Measurements from ENCODE around the gene FOXK1.

FOXK1 gene

DNA sequence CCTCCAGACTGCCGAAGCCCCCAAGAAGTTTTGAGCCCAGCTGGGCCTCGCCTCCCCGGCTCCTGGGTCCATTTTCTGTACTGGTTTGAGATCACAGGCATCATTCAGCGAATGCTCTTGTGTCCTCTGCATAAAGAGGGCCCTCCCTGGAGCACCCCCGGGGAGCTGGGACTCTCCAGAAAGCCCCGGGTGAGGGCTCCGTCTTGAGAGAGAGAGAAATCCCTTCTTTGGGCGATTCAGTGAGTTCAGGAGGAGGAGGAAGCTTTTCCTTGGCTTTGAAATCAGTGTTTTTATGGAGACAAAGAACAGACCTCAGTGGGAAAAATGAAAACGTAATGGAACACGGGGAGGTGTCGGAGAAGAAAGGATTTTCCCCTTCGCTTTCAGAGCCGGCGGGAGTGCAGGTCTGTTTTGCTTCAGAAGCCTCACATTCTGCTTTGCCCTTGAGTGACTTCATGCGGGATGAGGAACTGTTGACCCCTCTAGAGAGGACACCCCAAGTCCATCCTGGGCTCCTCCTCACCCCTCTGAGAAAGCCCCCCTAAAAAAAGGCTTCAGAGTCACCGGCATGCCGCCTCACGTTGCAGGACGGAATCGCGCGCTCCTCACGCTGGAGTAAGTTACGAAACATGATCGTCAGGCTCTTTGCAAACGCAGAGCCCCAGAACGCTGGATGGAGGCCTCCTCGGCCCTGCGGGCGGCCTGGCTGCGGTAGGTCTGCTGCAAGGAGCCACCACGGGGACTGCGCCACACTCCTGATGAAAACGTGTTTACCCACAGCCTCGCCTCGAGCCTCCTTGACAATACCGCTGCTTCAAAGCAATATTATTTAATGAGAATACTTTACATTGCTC lies 84.8 kb downstream of the FOXK1 start:
- no peak for DNase-seq

DNA sequence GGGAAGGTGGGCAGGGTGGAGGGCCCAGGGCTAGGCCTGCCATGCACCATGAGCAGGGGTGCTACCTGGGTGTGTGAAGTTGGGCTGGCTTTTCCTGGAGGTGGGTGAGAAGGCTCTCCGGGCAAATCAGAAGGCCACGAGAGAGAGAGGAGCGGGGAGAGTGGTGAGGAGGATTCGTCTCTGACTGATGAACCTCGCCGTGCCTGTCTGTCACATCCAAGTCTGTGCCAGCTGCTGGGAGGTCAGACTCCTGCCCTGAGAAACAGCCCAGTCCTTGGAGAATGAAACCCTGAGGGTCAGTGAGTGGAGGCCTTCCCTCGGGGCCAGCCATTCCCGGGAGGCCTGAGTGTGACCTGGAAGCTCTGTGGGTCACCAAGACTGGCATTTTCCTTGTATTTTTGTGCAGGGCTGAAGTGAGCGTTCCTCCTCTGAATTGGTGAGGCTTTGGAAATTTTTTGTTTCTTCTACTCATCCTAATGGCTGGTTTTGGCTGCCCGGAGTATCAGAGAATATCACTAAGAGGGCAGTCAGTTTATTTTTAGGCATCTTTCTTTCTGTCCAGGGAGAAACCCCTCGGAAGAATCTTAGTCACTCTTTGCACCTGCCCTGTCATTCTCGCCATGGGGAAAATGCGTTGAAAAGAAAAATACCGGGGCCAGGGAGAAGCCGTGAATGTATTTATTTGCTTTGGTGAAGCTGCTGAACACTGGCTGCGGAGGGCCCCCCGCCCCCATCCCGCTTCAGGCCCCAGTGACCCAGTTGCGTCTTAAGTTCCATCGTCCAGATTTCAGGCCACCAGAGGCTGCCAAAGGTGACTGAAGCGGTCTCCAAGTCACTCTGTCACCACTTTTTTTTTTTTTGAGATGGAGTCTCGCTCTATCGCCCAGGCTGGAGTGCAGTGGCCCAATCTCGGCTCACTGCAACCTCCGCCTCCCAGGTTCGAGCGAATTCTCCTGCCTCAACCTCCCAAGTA lies 86.8 kb downstream of the FOXK1 start:
- DNase-seq: no peak

DNA sequence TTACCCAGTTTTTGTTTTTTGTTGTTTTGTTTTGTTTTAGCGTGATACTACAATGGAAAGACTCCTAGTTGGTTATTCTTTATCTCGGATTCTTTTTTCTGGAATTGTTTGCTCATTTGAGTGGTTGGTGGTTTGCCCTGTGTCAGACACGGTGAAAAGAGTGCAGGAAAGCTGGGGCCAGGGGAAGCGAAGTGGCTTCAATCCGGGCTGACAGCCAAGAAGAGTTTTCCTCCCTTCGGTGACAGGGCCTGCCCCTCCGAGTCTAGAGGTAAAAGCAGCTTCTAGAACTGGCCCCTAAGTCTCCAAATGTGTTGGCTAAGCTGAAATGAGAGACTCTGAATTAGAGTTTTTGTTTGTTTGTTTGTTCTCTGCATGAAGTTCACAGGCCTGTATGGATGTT lies 87.7 kb downstream of the FOXK1 start:
- no peak for DNase-seq

DNA sequence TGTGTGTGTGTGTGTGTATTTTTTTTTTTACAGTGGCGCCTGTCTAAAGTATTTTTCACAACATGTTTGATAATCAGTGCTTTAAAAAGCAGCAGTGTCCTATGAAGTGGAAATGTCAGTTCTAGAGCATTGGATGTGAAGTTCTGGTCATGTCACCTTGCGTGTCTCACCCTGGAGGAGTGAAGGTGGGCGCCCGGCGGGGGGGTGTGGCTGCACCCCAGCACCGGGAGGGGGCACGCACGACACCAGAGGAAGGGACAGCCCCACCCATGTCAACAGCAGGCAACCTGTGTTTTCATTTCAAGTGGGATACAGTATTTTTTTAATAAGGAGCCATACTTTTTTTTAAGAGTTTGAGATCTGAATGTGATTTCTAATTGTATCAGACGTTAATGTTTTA lies 88.8 kb downstream of the FOXK1 start:
- DNase-seq: no peak

DNA sequence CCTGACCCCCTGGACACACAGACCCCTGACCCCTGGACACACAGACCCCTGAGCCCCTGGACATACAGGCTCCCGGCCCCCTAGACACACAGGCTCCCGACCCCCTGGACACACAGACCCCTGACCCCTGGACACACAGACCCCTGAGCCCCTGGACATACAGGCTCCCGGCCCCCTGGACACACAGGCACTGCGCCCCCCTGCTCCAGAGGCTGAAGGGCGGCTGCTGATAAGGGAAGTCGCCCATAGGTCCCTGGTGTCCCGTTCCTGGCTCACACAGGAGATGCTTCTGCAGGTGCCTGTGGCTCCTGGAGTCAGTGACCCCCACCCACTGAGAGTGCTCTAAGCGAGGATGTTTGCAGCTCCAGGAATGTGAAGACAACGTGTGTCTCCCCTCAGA lies 89.6 kb downstream of the FOXK1 start:
- DNase-seq: no peak

DNA sequence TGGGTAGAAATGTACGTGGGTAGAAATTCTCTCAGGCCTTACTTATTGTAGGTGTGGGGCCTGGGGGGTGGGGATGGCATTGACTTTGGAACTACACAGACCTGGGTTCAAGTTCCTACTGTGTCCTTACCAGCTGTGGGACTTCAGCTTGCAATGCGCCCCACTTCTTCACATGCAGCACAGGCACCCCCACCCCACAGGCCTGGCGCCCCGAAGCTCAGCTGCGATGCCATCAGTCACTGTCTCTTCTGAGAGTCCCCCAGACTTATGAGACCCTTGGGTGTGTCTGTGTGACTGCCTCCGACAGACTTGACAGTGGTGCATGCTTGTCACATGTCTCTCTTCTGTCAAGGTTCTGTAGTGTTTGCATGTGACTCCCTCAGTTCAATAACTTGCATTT lies 90.2 kb downstream of the FOXK1 start:
- DNase-seq: no peak

DNA sequence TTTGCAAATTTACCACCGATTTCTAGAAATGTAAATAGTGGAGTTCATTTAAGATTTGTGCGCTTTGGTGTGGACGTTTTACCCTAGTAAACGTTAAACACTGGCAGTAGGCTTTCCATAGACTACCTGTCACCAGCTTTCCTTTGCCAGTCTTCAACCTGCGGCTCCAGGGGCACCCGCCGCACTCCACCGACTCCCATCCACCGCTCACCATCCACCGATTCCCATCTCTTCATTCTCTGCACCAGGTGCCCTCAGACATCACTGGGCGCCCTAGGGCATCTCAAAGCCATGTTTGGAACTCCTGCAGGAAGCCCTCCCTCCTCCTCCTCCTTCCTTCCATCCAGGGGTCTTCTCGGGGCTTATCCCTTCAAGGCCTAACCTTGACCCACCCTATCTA lies 91.9 kb downstream of the FOXK1 start:
- no peak for DNase-seq

DNA sequence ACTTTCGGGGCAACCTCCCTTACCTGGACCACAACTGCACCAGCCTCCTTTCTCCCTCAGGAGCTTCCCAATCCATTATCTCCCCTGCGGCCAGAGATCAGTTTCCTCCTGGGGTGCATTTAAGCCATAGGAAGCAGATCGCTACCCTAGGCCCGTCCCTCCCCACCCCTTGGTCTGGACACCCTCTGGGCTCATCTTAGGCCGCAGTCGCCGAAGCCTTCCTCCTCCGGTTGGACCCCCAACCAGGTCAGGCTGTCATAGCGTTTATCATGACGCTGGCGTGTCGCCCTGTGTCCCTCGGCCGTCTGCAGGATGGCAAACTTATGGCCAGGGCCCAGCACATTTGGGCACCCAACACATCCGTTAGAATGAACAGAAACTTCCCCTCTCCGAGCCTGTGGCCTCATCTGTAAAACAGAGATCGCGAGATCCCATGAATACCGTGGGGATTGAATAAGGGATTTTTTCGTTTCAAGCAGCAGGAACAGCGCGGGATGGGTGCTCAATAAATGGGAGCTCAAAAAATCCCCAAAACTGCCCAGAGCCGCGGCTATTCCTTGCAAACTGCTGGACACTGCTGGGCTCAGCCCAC lies 92.7 kb downstream of the FOXK1 start:
- peak; percentile 41 for DNase-seq

DNA sequence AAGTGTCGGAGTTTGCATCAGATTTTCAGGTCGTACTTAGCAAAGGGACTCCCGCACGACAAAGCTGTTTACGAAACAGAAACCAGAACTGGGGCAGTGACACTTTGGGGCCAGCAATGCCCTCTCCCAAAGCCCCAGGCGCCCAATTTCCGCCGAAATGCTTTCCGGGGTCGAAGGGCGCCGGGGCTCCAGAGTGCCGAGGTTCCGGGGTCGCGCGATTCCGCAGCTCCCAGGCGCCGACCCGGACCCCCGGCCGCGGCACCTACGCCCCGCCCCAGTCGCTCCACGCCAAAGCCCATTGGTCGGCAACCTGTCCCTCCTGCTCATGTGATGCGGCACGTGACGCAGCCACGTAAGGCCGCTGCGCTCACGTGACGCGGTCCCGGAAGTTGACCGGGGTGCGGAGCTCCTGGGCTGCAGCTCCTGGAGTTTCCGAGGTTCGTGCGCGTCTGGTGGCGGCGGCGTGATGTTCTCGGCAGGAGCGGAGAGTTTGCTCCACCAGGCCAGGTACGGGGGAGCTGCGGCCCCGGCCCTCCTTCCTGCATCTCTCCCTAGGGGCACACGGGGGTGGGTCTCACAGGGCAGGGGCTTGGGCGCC lies 93.3 kb downstream of the FOXK1 start, which contains the start of gene AP5Z1:
Gene AP5Z1 (plus strand): TSS at position 374 of the 598 bp plus-strand sequence. CDS start 93 bp downstream, at position 467.
- DNase-seq: peak; percentile 97

DNA sequence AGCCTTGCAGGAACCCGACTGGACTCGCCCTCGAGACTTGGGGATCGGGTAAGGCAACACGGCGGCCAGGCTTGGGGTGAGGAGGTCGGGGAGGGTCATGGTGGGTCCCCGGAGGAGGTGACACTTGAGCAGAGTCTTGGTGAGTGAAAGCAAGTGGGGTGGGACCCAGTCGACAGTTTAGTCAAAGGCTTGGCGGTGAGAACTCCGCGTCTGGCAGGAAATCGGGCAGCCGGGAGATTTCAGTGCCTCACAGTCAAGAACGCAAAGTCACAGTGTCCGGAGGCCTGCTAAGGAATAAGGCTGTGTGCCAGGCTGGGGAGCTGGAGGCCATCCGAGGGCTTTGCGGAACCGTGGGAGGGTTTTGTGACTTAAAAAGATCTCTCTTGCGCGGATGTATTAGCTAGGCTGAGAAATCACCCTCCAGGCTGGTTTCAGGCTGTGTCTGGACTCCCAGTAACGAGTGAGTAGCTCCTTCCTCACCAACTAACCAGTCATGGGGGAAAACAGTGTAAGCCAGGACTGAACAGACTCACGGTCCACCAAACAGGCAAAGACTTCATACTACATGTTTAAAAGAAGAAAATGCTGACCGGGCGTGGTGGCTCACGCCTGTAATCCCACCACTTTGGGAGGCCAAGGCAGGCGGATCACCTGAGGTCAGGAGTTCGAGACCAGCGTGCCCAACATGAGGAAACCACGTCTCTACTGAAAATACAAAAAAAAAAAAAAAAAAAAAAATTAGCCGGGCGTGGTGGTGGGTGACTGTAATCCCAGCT lies 93.9 kb downstream of the FOXK1 start:
- peak; percentile 47 for DNase-seq

DNA sequence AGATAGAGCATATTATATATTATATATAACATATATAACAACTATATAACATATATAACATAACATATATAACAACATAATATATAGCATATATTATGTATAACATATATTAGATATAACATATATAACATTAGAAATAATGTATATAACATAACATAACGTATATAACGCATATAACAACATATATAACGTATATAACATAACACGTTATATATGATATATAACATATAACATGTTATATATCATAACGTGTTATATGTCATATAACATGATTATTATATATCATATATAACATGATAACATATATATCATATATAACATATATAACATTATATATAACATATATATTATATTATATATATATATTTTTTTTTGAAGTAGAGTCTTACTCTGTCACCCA lies 97.0 kb downstream of the FOXK1 start:
- DNase-seq: no peak

DNA sequence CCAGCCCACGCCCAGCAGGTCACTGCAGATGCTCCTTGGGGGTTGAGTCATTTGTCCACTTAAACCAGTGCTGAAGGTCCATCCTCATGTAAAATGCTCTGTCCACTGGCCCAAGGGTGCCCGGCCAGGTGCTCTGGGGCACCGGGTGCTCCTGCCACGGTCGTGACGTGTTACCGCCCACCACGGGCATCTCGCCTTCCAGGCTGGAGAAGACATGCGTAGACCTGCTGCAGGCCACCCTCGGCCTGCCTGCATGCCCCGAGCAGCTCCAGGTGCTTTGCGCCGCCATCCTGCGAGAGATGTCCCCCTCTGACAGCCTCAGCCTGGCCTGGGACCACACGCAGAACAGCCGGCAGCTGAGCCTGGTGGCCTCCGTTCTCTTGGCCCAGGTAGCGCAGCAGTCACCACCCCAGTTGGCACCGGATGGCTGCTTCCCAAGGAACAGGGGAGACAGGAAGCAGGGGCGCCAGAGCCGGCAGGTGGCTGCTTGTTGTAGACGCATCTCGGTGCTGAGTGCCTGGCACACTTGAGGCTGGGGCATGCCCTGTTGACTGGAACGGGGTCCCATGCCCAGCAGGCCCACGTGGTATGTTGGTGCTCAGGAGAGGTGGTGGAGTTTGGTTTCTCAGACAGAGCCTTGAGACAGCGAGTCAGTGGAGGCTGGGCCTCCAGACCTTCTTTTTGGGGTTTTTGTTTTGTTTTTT lies 99.4 kb downstream of the FOXK1 start:
- DNase-seq: no peak

DNA sequence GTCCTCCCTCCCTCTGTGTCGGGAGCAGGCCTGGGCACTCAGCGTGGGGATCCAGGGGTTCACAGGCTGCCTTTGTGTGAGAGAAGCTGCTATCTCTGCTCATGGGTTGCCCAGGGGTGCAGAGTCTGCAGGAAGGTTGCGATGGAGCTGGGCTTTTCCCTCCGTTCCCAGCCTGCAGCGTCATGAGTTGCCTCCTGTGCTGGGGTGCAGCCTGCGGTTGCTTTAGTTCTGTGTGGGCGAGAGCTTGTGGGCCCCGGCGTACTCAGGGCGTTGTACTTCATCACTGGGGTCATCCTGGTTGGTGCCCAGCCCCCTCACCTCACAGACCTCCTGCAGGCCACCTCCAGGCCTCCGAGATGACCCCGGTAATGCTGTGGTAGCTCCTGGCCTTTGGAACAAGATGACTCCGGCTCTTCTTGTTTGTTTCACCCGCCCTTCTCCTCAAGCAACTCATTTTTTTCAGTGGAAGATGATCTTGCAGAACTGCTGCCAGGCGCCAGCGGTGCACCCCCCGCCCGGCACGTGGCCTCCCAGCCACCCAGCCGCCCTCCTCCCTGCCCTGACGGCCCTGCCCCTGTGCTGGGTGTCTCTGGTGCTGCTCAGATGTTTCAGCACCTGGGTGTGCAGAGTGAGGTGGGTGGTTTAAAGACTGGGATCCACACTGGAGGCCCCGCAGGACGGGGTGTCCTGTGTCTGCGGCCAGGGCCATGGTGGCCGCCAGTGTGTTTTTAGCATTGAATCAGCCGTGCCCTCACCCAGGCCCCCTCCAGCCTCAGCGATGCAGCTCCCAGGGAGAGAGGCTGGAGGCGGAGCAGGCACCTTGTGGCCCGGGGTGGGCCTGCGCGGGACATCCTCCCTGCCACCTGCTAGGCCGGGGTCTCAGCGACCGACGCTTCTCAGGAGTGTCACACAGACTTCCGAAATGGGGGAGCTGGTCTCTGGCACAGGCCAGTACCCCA lies 100.5 kb downstream of the FOXK1 start:
- no peak for DNase-seq

DNA sequence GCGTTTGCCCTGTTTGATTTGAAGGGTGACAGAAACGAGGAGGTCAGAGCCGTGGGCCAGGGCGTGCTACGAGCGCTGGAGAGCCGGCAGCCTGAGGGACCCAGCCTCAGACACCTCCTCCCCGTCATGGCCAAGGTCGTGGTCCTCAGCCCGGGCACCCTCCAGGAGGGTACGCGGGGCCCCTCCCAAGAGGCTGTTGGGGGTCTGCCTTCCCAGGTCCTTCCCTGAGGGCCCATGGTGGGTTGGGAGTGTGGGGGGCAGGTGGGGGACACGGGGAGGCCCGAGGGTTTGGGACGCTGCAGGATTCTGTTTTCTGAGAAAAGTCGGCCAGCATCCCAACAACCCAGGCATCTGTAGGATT lies 101.2 kb downstream of the FOXK1 start:
- DNase-seq: no peak

DNA sequence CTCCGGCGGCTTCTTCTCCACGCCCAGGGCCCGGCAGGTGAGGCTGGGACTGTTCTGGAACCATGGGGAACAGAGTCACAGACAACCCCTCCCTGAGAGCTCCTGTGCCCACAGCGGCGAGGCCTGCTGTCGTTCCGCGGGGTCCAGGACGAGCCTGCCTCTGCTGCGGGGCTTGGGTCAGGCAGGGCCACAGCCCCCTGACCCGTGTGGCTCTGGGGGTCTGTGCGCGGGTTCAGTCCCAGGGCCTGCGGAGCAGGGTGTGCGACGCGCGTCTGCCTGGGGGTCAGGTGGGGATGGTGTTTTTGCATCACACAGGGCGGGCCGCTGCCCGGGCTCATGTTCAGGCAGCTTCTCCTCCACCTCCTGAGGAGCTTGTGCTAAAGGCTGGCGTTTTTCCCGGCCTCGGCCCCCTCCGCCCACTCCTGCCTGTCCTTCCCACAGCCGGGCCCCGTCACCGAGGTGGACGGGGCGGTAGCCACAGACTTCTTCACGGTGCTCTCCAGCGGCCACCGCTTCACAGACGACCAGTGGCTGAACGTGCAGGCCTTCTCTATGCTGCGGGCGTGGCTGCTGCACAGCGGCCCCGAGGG lies 101.8 kb downstream of the FOXK1 start:
- DNase-seq: no peak

DNA sequence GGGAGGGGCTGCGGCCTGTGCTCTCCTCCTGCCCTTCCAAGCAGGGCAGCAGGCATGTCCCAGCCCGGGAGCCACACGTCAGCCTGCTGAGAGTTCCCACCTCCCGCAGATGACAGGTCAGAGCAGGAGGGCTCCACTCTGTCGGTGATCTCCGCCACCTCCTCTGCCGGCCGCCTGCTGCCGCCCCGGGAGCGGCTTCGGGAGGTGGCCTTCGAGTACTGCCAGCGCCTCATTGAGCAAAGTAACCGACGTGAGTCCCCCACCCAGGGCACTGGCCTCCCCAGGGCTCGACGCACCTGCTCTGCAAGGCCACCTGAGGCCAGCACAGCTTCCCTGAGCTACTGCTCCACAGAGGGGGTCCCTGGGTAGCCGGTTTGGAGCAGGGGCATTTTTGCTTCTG lies 102.7 kb downstream of the FOXK1 start:
- no peak for DNase-seq

DNA sequence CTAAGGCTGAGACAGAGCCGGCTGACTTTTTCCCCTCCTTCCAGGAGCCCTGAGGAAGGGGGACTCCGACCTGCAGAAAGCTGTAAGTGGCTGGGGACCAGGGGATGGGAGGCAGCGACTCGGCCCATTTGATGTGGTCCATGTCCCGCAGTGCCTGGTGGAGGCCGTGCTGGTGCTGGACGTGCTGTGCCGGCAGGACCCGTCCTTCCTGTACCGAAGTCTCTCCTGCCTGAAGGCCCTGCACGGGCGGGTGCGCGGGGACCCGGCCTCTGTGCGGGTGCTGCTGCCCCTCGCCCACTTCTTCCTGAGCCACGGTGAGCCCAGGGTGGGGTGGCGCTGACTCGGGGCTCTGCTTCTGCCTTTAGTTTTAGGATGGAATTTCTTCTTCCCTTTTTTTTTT lies 103.3 kb downstream of the FOXK1 start:
- DNase-seq: no peak

DNA sequence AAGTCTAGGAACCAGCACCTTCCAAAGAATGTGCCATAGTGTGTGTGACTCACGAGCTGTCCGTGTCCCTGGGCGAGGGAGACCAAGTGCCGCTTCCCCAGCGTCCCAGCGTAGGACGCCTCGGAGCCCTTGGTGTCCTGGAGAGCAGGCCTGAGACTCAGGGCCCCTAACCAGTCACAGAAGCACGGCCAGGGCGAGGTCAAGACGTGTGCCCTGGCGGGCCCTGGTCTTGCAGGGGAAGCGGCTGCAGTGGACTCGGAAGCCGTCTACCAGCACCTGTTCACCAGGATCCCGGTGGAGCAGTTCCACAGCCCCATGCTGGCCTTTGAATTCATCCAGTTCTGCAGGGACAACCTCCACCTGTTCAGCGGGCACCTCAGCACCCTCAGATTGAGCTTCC lies 103.9 kb downstream of the FOXK1 start:
- no peak for DNase-seq

DNA sequence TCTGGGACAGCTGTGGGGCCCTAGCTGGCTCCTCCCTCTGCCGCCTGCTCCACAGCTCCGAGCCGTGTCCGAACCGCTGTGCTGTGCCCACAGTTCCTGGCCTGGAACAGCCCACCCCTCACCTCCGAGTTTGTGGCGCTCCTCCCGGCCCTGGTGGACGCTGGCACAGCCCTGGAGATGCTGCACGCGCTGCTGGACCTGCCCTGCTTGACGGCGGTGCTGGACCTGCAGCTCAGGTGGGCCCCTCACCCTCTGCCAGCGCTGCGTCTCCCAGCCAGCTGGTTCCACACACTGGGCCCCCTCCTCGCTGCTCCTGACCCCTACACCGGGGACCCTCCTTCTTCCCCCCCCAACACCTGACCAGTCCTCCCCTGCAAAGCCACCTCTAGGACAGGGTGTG lies 105.4 kb downstream of the FOXK1 start:
- no peak for DNase-seq

All from activated CD4-positive, alpha-beta T cell treated with anti-CD3 and anti-CD28 coated beads, Interleukin-2, Interleukin-6, amounts not matched to agents 100 ng/mL and 50 ng/mL, durations not matched to agents 16 hours and 8 hours (primary cell).